GM11168 (cell line): ENCODE measurements around the gene ZNRF1.

ENCODE experiments used
- in situ Hi-C: fragments of 300-500 bp; cut with MboI; formaldehyde crosslinking; loops from one replicate; pipeline ENCODE4 v1.12.0; 2022; ENCODE audit warnings: low sequenced_read_pairs; ENCODE audit not compliant: unreplicated experiment

The ZNRF1 gene

DNA sequence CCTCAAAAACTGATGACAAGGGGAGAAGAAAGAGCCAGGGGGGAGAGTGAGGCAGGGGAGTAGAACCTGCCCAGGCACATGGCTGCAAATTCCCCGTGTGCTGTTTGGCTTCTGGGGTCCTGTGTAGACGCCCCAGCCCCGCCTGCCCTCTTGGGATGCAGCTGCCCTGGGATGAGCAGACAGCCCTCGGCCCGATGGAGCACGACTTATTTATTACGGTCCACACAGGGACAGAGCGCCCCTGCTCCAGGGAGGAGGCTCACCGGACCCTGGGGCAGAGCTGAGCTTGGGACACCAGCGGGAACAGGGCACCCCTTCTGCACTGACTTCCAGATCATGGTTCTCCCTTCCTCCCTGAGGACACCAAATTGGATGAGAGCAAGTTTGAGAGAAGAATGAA lies 108.7 kb downstream of the ZNRF1 start:
- in situ Hi-C loops, result loop anchor here (5.0 kb wide), 1 partner anchor 115 kb away; no protein-coding TSS in a partner anchor

- in situ Hi-C loops, result loop anchor here (5.0 kb wide), 1 partner anchor 117 kb away; no protein-coding TSS in a partner anchor
Measured at GRCh38 chr16:75108792-75109731, 110.2 kb downstream of the ZNRF1 start.

- in situ Hi-C loops, result loop anchor here (5.0 kb wide), 1 partner anchor 117 kb away; no protein-coding TSS in a partner anchor
Measured at GRCh38 chr16:75109732-75110243, 111.0 kb downstream of the ZNRF1 start.

GRCh38 chr16:75110637-75111513 lies 112.1 kb downstream of the ZNRF1 start:
- in situ Hi-C loops, result no loop called here

GRCh38 chr16:75111514-75111940 lies 112.7 kb downstream of the ZNRF1 start:
- in situ Hi-C loops, result no loop called here

DNA sequence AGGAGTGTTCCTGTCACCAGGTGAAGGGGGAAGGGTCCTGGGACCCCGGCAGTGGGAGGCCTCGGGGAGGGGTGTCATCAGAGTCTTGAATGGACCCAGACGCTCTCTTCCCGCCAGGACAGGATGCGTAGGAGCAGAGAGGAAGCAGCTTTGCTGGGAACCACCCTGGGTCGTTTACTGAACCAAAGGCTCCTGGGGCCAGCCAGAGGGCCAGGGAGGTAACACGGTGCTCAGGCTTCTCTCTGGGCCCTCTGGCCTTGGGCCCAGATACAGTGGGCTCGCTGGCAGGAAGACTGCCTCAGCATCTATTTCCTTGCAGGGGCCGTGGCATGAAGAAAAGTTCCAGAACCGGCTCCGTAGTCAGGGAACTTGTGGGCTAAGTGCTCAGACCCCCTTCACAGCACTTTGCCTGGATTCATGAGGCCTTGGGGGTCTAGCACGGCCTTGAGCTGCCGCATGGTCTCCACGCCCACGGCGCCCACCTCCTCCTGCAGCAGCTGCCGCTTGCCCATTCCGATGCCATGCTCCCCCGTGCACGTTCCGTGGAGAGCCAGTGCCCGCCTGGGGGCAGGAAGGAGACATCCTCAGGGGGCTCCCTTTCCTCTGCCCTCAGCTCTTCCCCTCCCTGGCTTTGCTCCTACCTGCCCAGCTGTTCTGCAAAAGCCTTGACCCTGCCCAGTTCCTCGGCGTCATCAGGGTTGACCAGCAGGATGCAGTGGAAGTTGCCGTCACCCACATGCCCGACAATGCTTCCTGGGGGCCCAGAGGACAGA lies 113.3 kb downstream of the ZNRF1 start:
- in situ Hi-C loops, result no loop called here

- in situ Hi-C loops, result no loop called here
Measured at GRCh38 chr16:75112734-75113491, 114.1 kb downstream of the ZNRF1 start.

DNA sequence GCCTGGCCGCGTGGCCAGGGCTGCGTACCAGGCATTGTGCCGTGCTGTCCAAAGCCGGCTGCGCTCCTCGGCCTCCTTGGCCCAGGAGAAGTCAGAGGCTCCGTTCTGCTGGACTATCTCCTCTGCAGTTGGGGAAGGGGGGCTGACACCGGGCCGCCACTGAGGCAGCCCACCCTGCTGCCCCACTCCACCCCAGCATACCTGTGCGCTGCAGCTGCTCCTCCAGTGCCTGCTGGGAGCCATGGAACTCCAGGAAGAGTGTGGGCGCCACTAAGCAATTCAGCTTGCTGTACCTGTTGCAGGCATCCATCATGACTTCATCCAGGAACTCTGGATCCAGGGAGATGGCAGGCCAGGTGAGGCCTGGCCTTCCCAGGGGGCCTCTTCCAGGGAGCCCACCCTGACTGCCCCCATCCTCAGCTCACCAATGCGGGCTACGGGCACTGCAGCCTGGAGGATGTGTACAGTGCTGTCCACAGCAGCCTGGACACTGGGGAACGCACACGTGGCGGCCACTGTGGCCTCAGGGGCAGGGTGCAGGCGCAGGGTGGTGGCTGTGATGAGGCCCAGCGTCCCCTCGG lies 114.8 kb downstream of the ZNRF1 start:
- in situ Hi-C loops, result no loop called here

DNA sequence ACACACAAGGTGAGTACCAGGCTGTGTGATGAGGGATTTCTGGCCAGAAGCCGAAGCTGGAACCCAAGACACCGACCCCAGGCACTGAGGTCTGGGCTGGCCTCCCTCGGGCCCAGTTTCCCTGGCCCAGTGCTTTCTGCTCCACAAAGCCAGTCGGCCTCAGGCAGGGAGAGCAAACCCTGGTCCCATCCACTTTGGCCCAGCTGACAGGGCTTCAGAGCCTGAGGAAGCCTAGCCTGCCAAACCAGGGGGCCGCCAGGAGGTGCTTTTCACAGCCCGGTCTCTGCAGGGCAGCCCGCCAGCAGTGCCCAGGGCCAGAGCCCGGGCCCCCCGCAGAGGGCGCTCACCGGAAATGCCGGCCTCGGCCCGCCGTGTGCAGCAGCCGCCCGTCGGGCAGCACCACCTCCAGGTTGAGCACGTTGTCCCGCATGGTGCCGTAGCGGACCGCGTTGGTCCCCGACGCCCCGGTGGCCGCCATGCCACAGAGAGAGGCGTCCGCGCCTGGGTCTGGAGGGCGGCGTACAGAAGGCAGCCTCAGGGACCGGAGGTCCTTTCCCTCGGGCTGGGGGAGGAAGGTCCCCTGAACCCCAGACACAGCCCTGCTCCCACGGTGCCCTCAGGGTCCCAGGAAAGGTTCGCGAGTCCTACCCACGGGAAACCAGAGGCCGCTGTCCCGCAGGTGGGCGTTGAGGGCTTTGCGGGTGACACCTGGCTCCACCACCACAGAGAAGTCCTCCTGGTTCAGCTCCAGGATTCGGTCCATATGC lies 115.5 kb downstream of the ZNRF1 start:
- in situ Hi-C loops, result no loop called here

DNA sequence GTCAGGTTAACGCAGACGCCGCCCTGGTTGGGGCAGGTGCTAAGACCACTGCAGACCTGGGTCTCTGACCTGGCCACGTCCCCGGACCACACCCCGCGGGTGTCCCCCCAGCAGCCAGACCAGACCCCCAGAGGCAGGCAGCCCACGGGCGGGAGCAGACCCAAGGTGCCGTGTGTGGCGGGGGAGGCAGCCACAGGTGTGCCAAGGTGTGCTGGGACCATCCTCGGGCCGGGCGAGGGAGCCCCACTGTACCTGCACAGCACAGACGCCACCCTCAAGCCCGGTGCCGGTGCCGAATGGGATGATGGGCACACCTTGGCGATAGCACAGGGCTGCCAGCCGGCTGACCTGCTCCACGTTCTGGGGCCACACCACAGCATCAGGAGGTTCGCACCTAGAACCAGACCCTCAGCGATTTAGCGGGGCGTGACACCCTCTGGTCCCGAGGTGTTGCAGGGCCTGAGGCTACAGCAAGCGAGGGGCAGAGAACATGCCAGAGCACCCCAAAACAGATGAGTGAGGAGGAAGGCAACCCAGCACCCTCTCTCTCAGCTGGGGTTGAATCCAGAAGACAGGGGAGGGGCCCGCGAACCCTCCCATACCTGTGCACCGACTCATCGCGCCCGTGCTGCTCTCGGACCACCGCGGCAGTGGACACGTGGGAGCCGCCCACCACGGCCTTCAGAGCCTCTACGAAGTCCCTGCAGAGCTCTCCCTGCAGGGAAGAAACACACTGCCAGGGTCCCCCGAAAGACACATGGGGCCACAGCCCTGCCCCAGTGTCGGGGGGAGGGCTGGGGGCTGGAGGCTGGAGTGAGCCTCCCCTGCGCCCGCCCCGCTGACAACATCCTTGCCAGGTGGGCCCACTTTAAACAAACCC lies 116.4 kb downstream of the ZNRF1 start:
- in situ Hi-C loops, result no loop called here

DNA sequence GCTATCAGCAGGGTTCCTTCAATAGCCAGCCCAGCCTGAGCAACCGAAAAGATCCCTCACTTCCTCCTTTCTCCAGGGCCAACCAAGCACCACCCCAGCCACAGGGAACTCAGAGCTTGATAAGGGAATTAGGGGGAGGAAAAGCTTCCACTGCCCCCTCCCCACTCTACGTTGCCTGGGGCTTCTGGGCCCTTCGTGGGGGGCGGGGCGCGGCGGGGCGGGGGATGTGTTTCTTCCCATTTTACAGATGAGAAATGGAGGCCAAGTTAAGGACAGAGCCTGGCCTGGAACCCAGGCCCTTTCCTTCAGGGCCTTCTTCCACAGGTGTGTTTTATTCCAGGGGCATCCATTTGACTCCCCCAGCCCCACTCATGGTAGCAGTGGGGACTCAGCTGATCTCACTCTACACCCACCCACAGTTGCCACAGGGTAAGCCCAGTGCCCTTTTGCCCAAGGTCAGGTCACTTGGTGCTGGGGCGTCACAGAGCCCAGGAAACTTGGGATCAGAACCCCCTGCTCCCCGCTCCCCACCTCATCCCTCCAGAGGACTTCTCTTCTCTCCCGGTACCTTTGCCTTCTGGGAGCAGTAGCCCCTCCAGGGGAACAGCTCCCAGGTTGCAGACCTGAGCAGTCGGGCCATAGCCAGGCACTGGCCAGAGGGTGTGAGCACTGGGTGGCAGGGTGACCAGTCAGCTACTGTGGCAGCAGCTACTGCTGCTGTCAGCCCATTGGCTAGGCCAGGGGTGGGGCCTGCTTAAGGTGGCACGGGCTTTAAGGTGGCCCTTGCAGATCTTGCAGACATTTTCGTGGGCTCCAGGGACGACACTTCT lies 117.5 kb downstream of the ZNRF1 start, which contains the start of gene LDHD:
LDHD (minus strand) TSS at position 700 of the 830 bp plus-strand sequence; CDS start at position 640, 60 bp downstream.
- in situ Hi-C loops, result no loop called here

- in situ Hi-C loops, result no loop called here
Measured at GRCh38 chr16:75116911-75117245, 118.1 kb downstream of the ZNRF1 start.

DNA sequence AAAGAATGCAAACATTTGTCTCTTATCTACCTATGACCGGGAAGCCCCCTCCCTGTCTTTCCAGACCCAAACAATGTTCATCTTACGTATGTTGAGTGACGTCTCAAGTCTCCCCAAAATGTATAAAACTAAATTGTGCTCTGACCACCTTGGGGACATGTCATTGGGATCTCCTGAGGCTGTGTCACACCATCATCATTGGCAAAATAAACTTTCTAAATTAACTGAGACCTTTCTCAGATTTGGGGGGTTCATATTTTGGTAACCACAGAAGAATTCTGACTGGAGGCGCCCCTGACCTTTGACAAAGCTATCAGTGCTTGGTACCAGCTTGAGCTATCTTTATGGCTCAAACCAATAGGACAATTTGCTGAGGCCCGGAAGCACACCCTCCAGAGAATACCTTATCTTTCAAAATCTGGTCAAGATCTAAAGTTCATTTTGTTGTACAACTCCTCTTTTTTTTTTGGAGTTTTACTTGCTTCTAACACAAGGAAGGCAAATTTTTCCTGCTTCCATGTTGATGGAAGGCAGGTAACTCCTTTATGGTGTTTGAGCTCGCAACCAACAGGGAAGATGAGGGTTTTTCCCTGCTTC lies 120.2 kb downstream of the ZNRF1 start:
- in situ Hi-C loops, result no loop called here

- in situ Hi-C loops, result no loop called here
Measured at GRCh38 chr16:75120253-75120652, 121.4 kb downstream of the ZNRF1 start.

DNA sequence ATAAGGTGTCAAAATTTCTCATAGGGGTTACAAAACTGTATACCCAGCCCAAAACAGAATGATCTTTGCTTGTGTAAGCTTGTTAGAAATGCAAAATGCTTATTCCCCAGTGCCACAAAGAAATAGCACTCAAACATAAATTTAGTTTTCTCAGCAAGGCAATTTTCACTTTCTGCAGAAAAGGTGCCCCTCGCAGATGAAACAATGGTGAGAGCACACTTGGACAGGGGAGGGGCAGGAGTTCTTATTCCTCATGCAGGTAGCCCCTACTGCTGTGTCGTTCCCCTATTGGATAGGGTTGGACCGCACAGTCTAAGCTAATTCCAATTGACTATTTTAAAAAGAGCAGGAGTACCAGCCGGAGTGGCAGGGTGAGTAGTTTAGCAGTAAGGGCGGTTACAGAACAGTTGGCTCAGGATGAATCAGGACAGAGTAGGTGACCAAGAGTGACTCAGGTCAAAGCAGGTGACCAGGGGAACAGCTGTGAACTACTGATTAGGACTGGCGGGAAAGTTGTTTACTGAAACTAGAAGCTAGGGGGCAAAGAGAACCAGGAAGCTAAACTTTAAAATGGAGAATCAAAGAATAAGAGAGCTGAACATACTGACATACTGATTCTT lies 123.2 kb downstream of the ZNRF1 start:
- in situ Hi-C loops, result no loop called here
